ENCODE data around the gene TBC1D22A. TPM values are rescaled to one million over a fixed set of nuclear protein-coding genes. Genes with fewer than 3 reads are reported as not detected.

Gene TBC1D22A
- total RNA-seq, 8 experiments from 2014 or later: 6.6 to 31.4 (median 12.3) TPM

DNA sequence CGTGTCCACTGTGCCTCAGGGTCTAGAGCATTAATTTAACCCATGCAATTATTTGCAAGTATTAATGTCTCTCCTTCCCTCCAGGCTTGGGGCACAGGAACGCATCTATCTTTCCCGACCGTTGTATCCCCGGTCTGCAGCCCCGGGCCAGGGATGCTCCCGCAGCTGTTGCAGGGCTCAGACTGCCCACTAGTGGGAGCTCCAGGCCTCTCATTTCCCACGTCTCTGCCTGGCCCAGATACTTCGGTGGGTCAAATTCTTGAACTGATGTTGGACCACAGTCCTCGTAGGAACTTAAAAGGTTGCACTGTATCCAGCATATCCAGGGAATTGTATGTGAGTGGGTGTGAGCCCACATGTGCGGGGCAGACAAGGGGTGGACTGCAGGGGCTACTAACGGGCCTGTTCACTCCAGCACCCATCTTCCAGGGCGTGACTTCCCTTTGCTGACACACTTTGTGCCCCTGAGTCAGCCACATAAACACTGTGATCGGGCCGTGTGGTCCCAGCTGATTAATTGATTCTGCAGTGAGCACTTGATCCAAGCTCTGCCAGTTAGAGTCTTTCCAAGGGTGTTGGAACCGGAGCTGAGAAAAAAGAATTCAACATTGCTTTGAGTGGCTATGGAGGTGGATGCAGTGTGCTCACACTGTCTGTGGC, 451.3 kb downstream of the TBC1D22A start:
- Histone ChIP-seq H3K4me3 (no peak overlapping the region), H3K27ac (no peak overlapping the region), H3K4me1 (replicated peaks in 1 of 2) (no peaks in the 10 kb centered on the region)
- peak in 3 of 8 experiments; percentile 83 to 87 (median 87) for ATAC-seq (replicated peaks in 6 of 8)
- 26 to 100% (median 64%) methylated on average over 1 to 9 of the region's 16 CpGs; no CpG with 5 or more reads in 4 of the 10 experiments for WGBS, 10 experiments
- in situ Hi-C loops (cut with MboI; ENCODE audit: low pct_unique_long_range_greater_than_20kb in 2 of 9, low sequenced_read_pairs in 9 of 9, unreplicated experiment in 9 of 9): no loop called here

DNA sequence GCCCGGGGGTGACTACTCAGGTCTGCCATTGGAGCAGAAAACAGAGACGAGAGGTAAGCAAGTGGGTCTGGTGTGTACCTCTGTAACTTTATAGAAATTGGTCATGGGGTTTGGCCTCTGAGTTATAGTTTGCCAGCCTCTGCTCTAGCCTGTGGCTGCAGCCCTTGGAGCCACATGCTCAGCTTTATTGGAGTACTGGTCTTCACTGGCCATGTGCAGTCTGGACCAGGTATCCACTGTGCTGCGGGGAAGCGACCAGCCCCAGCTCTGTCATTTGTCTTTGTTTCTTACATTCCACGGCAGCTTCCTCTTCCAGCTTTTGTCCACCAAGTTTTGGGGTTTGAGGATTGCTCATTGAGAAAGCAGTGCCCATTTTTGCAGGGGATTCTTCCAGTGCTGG, 453.4 kb downstream of the TBC1D22A start:
- no peaks in the 10 kb centered on the region for H3K4me1 ChIP-seq (replicated peaks in 1 of 2)
- no peak for ATAC-seq (replicated peaks in 6 of 8)
- in situ Hi-C loops (cut with MboI; ENCODE audit: low pct_unique_long_range_greater_than_20kb in 2 of 9, low sequenced_read_pairs in 9 of 9, unreplicated experiment in 9 of 9): no loop called here
- no peak overlapping the region for H3K27ac ChIP-seq
- no peak overlapping the region for H3K4me3 ChIP-seq
- WGBS, 10 experiments: 17 to 89% (median 61%) methylated on average over 1 to 5 of the region's 5 CpGs; no CpG with 5 or more reads in 3 of the 10 experiments

DNA sequence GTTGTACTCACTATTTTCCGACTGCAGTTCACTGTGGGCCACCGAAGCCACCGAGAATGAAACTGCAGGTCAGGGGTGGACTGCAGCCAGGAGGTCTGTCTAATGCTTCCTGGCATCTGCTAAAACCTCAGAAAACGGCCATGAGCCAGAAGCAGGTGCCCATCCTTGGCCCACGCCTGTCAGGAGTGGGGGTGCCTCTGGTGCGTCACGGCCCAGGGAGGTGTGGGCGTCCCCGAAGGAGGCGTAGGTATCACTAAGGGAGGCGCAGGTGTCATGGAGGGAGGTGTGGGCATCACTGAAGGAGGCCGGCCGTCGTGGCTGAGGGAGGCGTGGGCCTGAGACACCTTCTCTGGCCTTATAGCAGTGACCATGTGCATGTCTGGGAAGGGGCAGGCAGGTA, 456.2 kb downstream of the TBC1D22A start:
- Histone ChIP-seq H3K27ac (no peak overlapping the region), H3K4me1 (replicated peaks in 1 of 2) (no peaks in the 10 kb centered on the region), H3K4me3 (no peak overlapping the region)
- WGBS, 10 experiments: 75 to 92% (median 83%) methylated on average over 1 to 10 of the region's 15 CpGs; no CpG with 5 or more reads in 6 of the 10 experiments
- no peak for ATAC-seq (replicated peaks in 6 of 8)
- in situ Hi-C loops (cut with MboI; ENCODE audit: low pct_unique_long_range_greater_than_20kb in 2 of 9, low sequenced_read_pairs in 9 of 9, unreplicated experiment in 9 of 9): no loop called here

DNA sequence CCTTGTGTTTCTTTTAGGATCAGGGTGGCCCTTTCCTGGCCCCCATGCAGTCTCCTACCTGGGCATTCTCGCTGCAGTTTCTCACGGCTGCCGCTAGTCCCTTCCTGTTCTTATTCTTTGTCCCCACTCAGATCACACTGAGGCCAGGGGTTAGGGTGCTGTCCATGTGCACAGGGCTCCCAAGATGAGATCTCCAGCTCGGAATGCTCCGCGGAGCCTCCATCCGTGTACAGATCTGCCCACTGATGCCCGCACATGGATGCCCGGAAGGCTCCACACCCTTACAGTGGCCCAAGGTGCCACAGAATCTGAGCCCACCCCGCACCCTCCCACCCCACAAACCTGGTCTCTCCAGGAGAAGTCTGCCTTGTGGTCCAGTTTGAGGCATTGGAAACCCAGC, 457.3 kb downstream of the TBC1D22A start:
- Histone ChIP-seq H3K27ac (no peak overlapping the region), H3K4me1 (replicated peaks in 1 of 2) (no peaks in the 10 kb centered on the region), H3K4me3 (no peak overlapping the region)
- no peak for ATAC-seq (replicated peaks in 6 of 8)
- WGBS, 10 experiments: 30 to 88% (median 77%) methylated on average over 2 to 3 of the region's 10 CpGs; no CpG with 5 or more reads in 7 of the 10 experiments
- in situ Hi-C loops (cut with MboI; ENCODE audit: low pct_unique_long_range_greater_than_20kb in 2 of 9, low sequenced_read_pairs in 9 of 9, unreplicated experiment in 9 of 9): no loop called here

DNA sequence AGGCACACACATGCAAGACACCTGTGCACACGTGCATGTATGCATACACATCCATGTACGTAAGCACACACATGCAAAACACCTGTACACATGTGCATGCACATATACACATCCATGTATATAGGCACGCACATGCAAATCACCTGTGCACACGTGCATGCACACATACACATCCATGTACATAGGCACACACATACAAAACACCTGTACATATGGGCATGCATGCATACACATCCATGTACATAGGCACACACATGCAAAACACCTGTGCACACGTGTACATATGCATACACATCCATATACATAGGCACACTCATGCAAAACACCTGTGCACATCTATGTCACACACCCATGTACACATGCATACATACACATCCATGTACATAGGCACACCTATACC, 458.3 kb downstream of the TBC1D22A start:
- Histone ChIP-seq H3K4me1 (replicated peaks in 1 of 2) (no peaks in the 10 kb centered on the region), H3K4me3 (no peak overlapping the region), H3K27ac (no peak overlapping the region)
- ATAC-seq (replicated peaks in 6 of 8): no peak
- in situ Hi-C loops (cut with MboI; ENCODE audit: low pct_unique_long_range_greater_than_20kb in 2 of 9, low sequenced_read_pairs in 9 of 9, unreplicated experiment in 9 of 9): no loop called here
- WGBS, 10 experiments: 29 to 100% (median 33%) methylated on average over 1 to 5 of the region's 5 CpGs; no CpG with 5 or more reads in 3 of the 10 experiments

DNA sequence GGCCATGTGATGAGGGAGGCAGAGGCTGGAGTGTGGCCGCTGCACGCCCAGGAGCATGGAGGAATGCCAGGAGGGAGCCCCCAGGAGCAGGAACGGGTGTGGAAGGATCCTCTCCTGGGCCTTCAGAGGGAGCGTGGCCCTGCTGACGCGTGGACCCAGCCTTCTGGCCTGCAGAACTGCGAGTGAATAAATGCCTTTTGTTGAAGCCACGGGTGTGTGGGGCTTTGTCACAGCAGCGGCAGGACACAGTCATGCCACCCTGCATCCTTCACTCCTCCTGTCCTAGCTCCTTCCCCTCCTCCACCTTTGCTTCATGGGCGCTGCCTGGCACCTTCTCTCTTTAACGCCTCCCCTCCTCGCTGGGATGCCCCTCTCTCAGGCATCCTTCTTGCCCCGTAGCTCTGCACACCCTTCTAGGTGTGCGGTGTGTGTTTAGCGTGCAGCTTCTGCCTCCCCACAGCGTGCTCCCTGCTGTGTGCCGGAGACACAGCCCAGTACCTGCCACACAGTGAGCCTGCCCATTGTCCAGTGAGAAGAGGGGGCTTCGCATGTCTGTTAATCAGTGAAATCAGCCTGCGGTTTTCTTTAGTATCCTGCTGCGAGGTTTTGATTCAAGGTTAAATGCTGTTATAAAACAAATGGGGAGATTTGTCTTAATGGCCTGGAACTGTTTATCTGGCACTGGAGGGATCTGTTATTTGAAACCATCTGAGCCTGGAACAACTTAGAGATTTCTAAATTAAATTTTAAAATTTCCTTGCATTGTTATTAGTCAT, 459.6 kb downstream of the TBC1D22A start:
- in situ Hi-C loops (cut with MboI; ENCODE audit: low pct_unique_long_range_greater_than_20kb in 2 of 9, low sequenced_read_pairs in 9 of 9, unreplicated experiment in 9 of 9): no loop called here
- ATAC-seq (replicated peaks in 6 of 8): peak in 1 of 8 experiments; percentile 14
- 7 to 80% (median 52%) methylated on average over 3 to 12 of the region's 20 CpGs; no CpG with 5 or more reads in 2 of the 10 experiments for WGBS, 10 experiments
- Histone ChIP-seq H3K4me1 (replicated peaks in 1 of 2) (no peaks in the 10 kb centered on the region), H3K27ac (no peak overlapping the region), H3K4me3 (no peak overlapping the region)

Other genes starting within 250 kb of the TBC1D22A start
- 10 to 100 TPM in 1 of 8 experiments, 1 to 10 TPM in 6, under 1 TPM in 1; 0.76 to 26.6 (median 4.7) TPM for gene CELSR1, start 225.0 kb upstream of the TBC1D22A start, total RNA-seq
- 10 to 100 TPM in 5 of 8 experiments, 1 to 10 TPM in 3; 4.3 to 28.8 (median 20.2) TPM for gene GRAMD4, start 142.3 kb upstream of the TBC1D22A start, total RNA-seq
- 100 to 1,000 TPM in 1 of 8 experiments, 10 to 100 TPM in 7; 15.7 to 136 (median 58.0) TPM for gene CERK, start 24.4 kb upstream of the TBC1D22A start, total RNA-seq

Measured in motor neuron (in vitro differentiated cells).